H7 (cell line): ENCODE measurements around the gene SPTBN5. TPM values are rescaled to one million over a fixed set of nuclear protein-coding genes. Genes with fewer than 3 reads are reported as not detected.

Source experiments
- DNase-seq: peaks from one replicate; pipeline ENCODE4 v3.0.0; 2012
- H3K27me3 ChIP-seq: 2 replicates; pipeline ENCODE4 v1.6.0; 2011; ENCODE audit warnings: mild to moderate bottlenecking, low read length; ENCODE audit not compliant: control insufficient read depth, insufficient read depth
- H3K36me3 ChIP-seq: replicated peaks from 2 replicates; pipeline ENCODE4 v1.5.1; 2011; ENCODE audit warnings: low read length; ENCODE audit not compliant: control insufficient read depth, insufficient read depth
- H3K4me3 ChIP-seq: 2 replicates; pipeline ENCODE4 v1.5.1; 2011; ENCODE audit warnings: low read depth, mild to moderate bottlenecking, control low read depth, low read length, moderate library complexity; ENCODE audit not compliant: insufficient read depth
- total RNA-seq: library from RNA; depleted of rRNA; stranded (reverse); fragments of >200 nt; shearing (Covaris generic); gene quantifications from 2 replicates; pipeline ENCODE4 v1.2.3, GENCODE V29; 2014

SPTBN5 gene
- total RNA-seq, 1 experiment from 2014 or later: 0.17 TPM

DNA sequence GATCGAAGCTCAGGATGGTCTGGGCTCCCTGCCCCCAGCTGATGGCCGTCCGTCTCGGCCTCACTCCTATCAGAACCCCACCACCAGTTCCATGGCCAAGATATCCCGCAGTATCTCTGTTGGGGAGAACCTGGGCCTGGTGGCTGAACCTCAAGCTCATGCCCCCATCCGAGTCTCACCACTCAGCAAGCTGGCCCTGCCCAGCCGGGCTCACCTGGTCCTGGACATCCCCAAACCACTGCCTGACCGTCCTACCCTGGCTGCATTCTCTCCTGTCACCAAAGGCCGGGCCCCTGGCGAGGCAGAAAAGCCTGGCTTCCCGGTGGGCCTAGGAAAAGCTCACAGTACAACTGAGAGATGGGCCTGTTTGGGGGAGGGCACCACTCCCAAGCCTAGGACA, 70.4 kb downstream of the SPTBN5 start:
- Histone ChIP-seq H3K27me3 (peaks cover 2% of the 10 kb centered on the region; the same call in 1 of the 2 replicates), H3K4me3 (no peak overlapping the region), H3K36me3 (peaks cover 1% of the 10 kb centered on the region)
- DNase-seq: no peak

DNA sequence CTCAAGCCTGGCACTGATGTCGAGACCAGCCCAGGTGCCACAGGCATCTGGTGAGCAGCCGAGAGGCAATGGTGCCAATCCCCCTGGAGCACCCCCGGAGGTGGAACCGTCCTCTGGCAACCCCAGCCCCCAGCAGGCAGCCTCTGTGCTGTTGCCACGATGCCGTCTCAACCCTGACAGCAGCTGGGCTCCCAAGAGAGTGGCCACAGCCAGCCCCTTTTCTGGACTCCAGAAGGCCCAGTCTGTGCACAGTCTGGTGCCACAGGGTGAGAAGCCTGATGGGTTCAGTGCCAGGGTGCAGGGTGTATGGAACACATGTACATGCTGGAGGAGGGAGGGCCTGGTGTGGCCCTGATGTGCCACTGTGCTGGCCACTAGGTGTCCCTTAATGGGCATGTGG, 70.9 kb downstream of the SPTBN5 start:
- Histone ChIP-seq H3K36me3 (peaks cover 1% of the 10 kb centered on the region), H3K4me3 (no peak overlapping the region), H3K27me3 (no peaks in the 10 kb centered on the region)
- DNase-seq: no peak

DNA sequence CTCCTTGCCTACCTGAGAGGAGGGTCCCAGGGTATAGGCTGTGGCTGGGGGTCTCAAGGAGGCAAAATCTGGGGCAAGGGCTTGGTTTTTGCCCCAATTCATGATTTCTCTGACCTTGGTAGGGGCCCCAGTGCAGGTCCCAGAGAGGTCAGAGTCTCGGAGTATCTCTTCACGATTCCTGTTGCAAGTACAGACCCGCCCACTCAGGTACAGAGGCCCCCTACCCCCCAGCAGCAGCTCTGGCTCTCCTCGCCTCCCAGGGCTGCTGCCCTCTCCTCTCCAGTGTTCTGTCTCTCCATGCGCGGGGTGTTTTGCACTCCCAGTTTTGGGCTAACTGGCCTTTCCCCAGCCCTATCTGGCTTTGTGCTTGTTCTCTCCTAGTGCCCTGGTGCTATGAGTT, 71.4 kb downstream of the SPTBN5 start:
- H3K4me3 ChIP-seq: no peak overlapping the region
- H3K27me3 ChIP-seq: no peaks in the 10 kb centered on the region
- DNase-seq: no peak
- H3K36me3 ChIP-seq: peaks cover 1% of the 10 kb centered on the region

DNA sequence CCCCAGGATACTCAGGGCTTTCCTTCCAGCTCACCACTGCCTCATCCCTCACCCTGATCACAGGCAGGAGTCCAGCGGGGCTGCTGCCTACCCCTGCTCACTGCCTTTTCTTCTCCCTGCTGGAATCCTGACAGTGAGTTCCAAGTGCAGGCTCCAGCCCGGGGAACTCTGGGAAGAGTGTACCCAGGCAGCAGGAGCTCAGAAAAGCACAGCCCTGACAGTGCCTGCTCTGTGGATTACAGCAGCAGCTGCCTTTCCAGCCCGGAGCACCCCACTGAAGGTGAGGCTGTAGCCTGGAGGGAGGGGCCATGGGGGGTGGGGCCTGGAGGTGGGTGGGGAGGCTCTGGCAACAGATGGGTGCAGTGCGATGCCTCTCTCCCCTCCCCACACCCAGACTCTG, 72.0 kb downstream of the SPTBN5 start:
- DNase-seq: no peak
- no peaks in the 10 kb centered on the region for H3K27me3 ChIP-seq
- no peak overlapping the region for H3K4me3 ChIP-seq
- H3K36me3 ChIP-seq: peaks cover 1% of the 10 kb centered on the region

DNA sequence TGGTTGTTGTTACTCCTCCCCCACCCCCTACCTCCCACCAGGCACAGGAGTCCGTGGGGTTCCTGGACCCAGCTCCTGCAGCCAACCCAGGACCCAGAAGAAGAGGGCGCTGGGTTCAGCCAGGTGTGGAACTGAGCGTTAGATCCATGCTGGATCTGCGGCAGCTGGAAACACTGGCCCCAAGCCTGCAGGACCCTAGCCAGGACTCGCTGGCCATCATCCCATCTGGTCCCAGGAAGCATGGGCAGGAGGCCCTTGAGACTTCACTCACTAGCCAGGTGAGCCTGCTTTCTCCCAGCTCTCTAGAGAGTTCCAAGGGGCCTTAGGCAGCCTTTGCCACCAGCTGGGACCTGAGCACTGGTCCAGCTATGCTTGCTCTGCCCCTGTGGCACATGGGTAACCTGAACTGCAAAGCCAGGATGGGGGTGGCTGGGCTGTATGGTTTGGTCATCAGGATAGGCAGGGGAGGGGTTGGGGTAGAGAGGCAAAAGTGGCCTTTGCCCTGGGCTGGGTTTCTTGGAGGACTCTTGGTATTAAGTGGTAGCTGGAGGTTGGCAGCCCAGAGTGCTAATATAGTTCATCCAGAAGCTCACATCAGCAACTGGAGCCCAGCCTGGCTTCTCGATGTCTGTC, 72.9 kb downstream of the SPTBN5 start:
- Histone ChIP-seq H3K4me3 (no peak overlapping the region), H3K36me3 (peaks cover 1% of the 10 kb centered on the region), H3K27me3 (no peaks in the 10 kb centered on the region)
- no peak for DNase-seq

DNA sequence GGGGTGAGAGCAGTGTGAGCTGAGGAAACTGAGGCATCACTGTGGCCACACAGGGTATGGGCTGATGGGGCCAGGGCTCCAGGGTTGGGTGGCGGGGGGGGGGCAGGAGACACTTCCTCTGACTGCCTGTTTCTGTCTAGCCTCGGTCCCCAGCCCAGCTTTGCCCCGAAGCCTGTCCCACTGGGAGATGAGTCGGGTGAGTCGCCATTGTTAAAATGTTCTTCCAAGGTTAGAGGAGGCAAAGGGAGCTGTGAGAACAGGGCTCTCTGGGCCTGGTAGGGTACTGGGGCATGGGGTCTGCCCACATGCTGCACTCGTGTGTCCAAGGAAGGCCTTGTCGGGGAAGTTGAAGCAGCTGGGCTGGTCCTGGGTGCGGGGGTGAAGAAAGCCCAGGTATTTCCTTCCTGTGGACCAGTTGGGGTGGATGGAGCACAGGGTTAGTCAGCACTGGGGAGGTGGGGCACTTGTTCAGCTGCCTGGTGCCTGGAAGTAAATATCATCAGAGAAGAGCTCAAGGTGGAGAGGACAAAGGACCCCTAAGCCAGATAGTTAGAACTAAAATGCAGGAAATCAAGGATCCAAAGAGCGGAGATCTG, 74.3 kb downstream of the SPTBN5 start:
- no peaks in the 10 kb centered on the region for H3K27me3 ChIP-seq
- peaks cover 1% of the 10 kb centered on the region for H3K36me3 ChIP-seq
- H3K4me3 ChIP-seq: no peak overlapping the region
- no peak for DNase-seq

DNA sequence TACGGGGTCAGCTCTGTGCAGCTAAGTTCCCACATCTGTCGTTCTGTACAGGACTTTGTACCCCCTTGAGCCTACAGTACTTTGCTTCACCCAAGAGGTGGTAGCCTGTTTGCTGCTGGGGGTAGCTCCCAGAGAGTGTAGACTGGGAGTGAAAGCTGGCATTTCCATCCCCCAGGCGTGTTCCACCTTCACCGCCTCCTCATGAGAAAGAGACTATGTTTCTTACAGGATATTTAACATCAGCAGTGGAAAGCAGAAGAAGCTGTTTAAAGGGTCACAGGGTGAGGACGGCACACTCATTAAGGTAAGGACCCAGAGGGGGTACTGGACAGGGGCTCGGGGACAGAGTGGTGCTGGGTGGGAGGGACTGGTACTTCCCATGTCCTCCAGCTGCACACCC, 76.1 kb downstream of the SPTBN5 start:
- no peak overlapping the region for H3K4me3 ChIP-seq
- H3K27me3 ChIP-seq: no peaks in the 10 kb centered on the region
- peaks cover 1% of the 10 kb centered on the region for H3K36me3 ChIP-seq
- DNase-seq: no peak

DNA sequence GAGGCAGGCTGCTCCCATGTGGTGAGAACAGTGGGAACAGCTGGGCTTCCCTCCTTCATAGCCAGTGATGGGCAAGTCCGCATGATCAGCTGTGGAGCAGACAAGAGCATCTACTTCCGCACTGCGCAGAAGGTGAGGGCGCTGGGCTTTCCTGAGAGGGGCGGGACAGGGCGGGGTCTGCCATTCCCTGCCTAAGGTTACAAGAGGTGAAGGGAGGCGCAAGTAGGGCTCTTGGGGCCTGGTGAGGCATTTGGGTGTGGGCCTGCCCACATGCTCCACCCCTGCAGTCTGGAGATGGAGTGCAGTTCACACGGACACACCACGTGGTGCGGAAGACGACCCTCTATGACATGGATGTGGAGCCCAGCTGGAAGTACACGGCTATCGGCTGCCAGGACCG, 76.5 kb downstream of the SPTBN5 start:
- no peaks in the 10 kb centered on the region for H3K27me3 ChIP-seq
- no peak for DNase-seq

DNA sequence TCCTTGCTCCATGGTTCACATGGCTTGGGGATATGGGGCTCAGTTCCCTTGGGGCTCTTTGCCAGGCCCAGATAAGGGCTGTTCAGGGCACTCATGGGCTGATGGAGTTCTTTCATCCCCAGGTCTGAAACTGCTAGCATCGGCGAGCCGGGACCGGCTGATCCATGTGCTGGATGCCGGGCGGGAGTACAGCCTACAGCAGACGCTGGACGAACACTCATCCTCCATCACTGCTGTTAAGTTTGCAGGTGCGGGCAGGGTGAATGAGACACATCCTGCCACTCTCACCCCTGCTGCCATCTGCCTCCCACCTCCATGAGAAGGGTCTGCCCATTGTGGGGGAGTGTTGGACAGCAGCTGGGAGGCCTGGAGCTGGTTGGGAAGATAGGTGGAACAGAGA, 77.1 kb downstream of the SPTBN5 start:
- Histone ChIP-seq H3K27me3 (no peaks in the 10 kb centered on the region), H3K36me3 (peaks cover 1% of the 10 kb centered on the region), H3K4me3 (no peak overlapping the region)
- no peak for DNase-seq

More for the DNA sequence above, 76.5 kb downstream of the SPTBN5 start:
- H3K36me3 ChIP-seq: peaks cover 1% of the 10 kb centered on the region
- no peak overlapping the region for H3K4me3 ChIP-seq

DNA sequence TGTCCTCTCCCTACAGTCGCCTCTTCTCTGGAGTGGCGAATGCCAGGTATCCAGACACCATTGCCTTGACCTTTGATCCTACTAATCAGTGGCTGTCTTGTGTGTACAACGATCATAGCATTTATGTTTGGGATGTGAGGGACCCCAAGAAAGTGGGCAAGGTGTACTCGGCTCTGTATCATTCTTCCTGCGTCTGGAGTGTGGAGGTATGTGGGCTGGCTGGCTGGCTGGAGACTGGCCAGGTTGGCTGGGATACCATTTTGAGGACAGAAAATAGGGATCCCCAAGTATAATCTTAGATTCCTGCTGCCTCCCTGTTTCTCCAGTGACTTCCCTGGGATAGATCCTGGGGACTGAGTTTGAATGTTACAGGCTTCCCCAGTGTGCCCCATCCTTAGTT, 79.3 kb downstream of the SPTBN5 start:
- Histone ChIP-seq H3K36me3 (peaks cover 1% of the 10 kb centered on the region), H3K4me3 (no peak overlapping the region), H3K27me3 (no peaks in the 10 kb centered on the region)
- DNase-seq: no peak

DNA sequence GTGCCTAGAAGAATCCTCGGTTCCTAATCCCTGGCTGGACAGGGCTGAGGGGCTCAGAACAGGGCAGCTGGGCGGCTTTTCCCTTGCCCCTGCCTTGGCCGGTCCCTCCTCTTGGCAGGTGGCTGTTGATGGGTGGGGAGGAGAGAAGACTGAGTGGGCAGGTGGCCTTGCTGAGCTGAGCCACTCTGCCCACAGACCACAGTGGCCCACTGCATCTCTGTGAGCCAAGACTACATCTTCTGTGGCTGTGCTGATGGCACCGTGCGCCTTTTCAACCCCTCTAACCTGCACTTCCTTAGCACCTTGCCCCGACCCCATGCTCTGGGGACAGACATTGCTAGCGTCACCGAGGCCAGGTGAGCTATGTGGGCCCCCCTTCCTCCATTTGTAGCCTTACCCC, 80.4 kb downstream of the SPTBN5 start:
- no peaks in the 10 kb centered on the region; the same call in none of the 2 replicates for H3K36me3 ChIP-seq
- no peak overlapping the region for H3K4me3 ChIP-seq
- H3K27me3 ChIP-seq: no peaks in the 10 kb centered on the region
- DNase-seq: no peak

DNA sequence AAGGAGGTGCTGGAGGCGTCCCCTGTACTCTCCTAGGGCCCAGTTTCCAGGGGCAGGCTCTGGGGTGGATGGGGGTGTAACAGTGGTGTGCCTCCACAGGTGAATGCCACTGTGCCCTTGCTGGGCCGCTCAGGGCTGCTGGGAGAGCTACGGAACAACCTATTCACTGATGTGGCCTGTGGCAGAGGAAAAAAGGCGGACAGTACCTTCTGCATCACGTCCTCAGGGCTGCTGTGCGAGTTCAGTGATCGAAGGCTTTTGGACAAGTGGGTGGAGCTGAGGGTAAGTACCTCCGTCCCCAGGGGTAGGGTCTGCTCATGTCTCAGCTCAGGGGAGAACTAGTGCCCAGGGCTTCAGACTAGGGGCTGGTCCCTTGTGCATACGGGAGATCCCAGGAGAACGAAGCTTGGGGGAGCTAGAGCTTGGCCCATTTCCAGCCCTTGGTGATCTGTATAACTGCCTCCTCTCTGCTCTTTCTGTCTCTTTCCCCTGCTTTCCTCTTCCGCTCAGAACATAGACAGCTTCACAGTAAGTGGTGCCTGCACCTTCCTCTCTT, 81.0 kb downstream of the SPTBN5 start:
- DNase-seq: no peak
- no peak overlapping the region for H3K4me3 ChIP-seq
- no peaks in the 10 kb centered on the region for H3K27me3 ChIP-seq
- H3K36me3 ChIP-seq: no peaks in the 10 kb centered on the region; the same call in 1 of the 2 replicates

DNA sequence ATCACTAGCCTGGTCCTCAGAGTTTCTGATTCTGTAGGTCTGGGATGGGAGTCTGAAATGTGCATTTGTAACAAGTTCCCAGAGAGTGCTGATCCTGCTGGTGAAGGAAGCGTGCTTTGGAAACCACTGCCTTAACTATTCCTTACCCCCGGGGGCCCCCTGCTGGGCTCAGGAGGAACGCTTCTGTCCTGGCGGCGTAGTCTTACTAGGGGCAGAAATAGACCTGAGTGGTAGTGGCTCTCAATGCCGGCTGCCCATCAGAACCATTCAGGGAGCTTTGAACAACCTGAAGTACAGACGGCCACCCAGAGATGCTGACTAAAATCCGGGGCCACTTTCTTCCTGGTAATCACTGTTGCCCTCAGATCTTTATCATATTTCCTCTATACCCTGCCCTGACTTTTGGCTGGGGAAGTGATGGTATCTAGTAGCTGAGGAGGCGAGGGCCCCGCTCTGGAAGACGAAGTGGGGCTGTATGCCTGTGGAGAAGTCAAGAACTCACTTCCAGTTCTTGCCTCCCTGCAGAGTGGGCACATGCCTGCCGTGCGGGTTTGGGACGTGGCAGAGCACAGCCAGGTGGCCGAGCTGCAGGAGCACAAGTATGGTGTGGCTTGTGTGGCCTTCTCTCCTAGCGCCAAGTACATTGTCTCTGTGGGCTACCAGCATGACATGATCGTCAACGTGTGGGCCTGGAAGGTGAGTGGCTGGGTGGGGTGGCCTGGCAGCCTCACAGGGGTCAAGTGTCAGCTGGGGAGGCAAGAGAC, 82.2 kb downstream of the SPTBN5 start:
- peak; percentile 95 for DNase-seq
- H3K36me3 ChIP-seq: no peaks in the 10 kb centered on the region; the same call in 1 of the 2 replicates

DNA sequence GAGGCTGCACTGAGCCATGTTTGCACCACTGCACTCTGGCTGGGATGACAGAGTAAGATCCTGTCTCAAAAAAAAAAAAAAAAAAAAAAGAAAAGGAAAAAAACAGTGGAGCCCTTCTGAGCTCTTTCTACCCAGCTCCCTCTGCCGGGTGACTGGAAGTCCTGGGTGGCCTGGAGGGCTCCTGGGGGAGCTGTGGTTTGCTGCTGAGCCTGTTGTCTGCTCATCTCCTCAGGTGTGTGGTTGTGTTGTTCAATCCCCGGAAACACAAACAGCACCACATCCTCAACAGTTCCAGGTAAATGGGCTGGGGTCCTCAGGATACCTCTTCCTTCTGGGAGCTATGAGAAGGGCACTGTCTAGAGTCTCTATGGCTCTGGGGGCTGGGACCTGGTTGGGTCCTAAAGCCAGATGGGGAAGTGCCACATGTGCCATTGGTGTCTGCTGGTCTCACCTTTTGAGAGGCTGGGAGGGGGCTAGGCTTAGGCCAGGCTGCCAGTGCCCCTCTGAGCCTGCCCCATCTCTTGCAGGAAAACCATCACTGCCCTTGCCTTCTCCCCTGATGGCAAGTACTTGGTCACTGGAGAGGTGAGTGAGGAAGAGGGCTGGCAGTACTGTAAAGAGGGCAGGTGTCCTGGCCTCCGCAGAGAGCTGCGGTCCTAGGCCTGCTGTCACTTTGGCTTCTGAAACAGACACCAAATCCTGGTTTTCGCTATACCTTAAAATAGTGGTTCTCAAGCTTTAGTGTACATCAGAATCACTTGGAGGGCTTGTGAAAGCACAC, 83.0 kb downstream of the SPTBN5 start:
- no peak for DNase-seq
- H3K36me3 ChIP-seq: no peaks in the 10 kb centered on the region; the same call in 1 of the 2 replicates
- H3K4me3 ChIP-seq: no peak overlapping the region
- no peaks in the 10 kb centered on the region for H3K27me3 ChIP-seq

More for the DNA sequence above, 82.2 kb downstream of the SPTBN5 start:
- Histone ChIP-seq H3K4me3 (no peak overlapping the region), H3K27me3 (no peaks in the 10 kb centered on the region)
